Raji (cell line): ENCODE results near the gene POLK.

Source experiments
- POLR2A ChIP-seq: IDR thresholded peaks from 2 replicates; pipeline ENCODE4 v1.6.1; 2011; ENCODE audit warnings: low read depth, low read length, control low read depth; ENCODE audit not compliant: insufficient read depth

Gene POLK

DNA sequence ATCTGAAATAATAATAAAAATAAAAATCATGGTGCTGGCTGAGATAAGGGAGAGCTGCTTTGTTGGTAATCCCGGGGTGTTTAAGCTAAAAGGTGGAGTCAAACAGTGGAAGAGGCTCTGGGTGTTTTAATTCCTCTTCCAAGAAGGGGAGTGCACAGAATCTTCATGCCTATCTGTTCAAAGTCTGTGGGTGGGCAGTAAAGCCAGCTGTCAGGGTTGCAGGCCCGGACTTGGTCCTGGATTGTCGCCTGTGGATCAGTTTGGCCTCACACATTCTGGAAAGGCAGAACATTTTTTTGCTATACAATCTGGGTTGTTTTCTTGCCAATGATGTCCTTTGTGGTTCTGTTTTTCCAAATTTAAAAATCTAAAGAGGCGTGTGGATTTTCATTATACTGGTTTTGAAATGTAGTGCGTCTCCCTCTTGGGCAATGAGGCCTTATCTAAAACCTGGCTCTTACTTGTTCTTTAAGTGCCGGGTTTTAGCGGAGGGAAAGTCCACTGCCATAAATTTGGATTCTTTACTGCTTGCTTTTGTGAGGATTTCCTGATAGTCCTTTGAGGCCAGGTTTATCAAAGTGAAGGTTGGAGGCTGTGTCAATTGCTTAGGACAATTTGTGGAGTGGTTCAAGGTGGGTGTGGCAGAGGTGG is 105.4 kb downstream of the POLK start:
- no peak for TF ChIP-seq POLR2A

DNA sequence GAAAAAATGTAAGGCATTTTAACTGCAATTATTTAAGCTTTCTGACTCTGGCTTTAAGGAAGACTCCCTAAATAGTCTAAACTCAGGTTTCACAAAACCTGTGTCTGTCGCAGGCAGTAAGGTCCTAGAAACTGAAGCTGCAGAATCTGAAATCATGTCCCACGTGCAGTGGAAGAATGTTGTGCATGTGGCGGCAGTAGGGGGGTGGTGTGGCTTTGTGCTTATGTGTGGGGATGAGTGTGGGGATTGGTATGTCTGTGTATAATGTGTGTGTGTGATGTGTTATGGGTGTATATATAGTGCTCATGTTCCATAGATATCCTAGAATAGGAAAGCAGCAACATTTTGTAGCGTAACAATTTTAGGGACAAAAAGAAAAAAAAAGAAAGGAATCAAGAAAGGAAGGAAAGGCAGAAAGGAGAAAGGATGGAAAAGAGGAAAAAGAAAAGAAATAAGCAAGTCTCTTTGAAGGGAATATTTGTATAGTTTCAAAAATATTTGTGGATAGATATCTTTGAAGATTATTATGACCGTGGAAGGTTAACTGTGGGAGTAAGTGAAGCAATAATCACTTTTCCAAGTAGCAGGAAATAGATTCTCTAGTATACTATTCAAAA is 106.2 kb downstream of the POLK start:
- no peak for TF ChIP-seq POLR2A

DNA sequence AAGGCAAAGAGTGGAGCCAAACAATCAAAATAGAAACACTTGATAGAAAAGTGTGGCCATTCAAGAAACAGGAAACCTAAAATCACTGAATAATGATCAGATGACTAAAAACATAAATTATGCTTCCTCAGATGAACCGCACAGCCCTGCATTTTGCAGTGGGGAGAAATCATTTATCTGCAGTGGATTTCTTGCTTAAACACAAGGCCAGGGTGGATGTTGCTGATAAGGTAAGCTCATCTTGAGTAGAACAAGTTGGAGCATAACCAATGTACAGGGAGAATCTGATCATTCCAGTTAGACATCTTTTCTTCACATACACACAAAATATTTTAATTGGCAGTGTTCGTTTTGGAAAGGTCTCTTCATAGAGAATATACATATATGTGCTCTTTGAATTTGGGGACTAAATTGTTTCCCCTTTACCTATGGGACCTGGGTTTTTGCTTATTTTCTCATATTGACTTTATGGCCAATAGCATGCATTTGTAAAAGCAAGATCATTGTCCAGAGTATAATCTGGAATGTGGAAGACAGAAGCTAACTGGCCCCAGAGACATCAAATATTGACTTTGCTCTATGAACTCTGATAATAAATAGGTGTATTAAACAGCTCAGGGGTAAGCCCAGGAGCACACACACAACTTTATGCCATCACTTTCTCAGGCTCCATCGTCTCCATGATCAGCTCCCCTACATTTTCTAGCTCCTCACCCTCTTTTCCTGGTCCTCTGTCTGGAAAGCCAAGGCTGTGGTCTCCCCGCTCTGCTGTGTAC is 108.7 kb downstream of the POLK start:
- no peak for TF ChIP-seq POLR2A

DNA sequence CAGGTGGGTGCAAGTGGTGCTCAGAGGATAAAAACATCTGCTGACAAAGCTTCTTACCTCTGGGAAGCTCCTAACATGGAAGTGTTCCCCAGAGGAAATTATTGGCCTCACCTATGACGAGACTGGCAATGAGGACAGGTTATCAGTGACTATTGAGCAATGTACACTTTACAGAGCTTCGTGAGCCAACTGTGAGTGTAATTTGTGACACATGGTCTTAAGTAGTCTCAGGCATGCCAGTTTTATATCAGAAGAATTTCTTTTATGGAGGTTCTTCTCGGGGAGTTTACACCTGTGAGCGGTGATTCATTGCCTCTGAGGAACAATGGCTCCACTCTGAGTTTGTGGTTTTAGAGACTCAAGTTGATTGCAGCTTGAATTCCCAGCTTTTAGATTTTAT is 110.9 kb downstream of the POLK start:
- TF ChIP-seq POLR2A: no peak

DNA sequence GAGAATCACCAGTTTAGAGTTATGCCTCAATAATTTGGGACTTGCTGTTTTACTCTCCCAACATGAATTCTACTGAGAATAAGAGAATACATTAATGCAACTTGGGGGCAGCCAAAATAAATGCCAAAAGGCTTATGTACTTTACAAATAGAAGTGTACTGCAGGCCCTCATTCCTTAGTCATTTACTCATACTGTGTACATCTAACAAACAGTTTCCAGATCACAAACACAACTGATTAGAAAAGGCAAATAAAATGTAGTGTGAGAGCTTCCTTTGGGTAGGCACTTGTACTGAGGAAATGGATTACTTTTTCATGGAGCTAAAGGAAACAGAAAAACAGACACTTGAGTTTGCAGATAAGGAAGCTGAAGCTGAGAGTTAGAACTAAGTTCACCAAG is 112.2 kb downstream of the POLK start:
- TF ChIP-seq POLR2A: no peak

DNA sequence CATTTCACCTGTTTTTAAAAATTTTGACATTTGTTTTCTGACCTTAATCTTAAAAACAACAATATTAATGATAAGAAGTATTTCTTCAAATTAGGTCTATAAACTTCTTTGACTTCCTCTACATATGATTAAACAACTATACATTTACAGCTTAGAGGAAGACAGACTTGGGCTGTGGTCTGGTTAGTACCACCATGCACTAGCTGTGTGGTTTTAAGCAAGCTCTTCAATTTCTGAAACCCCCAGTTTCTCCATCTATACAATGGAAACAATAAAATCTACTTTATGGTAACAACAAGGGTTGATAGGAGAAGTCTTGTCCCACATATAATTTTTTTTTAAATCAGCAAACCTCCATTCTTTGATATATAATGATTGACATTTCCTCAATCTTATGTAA is 115.3 kb downstream of the POLK start:
- TF ChIP-seq POLR2A: no peak

DNA sequence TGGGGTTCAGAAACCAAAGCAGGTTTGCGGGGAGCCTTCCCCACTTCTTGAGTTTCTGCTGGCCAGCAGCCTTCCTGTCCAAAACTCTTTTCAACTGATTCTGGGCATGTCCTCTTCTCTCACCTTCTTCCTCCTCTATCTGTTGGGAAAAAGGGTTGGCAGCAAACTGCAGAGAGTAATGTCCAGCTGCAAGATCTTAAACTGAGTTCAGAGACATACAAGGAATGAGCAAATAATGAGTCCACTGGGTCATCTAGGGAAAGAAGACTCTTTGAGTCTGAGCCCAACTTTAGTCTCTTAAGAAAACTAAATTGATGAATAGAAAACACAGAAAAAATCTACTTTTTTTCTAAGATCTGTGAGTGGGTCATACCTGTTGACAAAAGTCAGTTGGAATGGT is 116.1 kb downstream of the POLK start:
- TF ChIP-seq POLR2A: no peak

DNA sequence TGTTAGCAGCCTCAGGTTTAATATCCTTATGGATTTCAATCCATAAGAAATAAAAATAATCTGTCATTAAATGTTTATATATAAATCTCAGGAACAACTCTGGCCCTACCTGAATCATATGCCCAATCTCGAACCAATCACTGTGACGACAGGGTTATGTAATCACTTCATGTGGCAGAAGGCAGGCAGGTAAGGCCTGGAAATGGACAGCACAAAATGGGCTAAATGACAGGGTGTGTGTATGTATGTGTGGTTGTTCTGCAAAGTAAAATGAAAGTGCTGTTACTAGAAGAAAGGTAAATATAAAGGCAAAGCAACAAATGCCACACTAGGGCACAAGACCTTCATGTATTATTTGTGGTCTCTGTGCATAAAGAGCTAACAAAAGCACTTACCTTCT is 119.2 kb downstream of the POLK start:
- no peak for TF ChIP-seq POLR2A

DNA sequence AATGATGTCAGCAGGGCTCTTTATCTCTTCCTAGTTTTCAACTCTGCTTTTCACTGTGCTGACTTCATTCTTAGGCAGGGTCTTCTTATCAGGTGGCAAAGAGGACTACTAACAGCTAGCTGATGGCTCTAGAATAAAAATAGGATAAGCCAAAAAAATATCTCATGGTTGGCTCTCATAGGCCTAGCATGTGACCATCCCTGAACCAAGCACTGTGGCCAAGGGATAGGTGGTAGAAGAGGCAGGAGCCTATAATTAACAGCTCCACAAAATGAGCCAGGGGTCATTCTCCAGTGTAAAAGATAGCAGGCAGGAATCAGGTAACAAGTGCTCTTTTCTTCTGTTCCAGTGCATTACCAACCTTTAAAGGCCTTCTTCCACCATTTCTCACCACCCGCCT is 120.6 kb downstream of the POLK start:
- no peak for TF ChIP-seq POLR2A

DNA sequence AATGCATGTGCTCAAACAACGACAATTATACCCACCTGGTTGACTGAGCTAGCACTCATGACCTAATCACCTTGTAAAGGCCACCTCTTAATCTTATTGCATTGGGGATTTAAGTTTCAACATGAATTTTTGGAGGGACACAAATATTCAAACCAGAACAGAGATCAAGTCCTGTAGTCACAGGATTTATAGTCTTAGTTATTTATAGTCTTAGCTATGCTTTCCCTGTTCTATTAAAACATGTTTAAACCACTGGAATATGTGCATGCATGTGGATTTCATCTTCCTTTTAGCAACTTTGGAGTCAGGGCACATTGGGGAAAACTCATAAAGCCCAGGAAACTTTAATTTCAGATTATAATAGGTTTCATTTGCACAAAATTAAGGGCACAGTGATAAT is 126.3 kb downstream of the POLK start:
- no peak for TF ChIP-seq POLR2A

DNA sequence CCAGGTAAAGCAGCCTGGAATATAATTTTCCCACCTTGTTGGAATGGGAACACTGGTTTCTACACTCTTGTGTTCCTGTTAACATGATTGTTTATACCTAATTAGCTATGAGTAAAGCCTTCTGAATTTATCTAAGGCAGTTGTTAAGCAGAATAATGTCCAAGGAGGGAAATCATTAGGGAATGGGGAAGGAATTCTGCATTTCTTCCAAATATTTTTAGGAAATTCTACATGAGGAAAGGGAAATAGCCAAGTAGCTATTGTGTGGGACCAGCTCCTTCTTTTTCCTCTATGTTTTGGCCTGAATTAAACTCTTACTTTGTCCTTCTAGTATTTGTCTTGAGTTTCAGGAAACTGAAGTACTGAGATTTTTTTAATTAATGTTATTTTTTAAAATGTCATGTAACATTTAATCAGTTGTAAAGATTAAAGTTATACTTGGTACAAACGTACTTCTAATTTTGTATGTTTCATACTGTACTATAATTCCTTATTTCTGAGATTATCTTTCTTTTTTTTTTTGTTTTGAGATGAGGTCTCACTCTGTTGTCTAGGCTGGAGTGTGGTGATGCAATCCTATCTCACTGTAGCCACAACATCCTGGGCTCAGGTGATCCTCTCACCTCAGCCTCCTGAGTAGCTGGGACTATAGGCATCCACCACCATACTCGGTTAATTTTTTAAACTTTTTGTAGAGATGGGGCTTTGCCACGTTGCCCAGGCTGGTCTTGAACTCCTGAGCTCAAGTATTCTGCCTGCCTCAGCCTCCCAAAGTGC is 128.0 kb downstream of the POLK start:
- TF ChIP-seq POLR2A: no peak

DNA sequence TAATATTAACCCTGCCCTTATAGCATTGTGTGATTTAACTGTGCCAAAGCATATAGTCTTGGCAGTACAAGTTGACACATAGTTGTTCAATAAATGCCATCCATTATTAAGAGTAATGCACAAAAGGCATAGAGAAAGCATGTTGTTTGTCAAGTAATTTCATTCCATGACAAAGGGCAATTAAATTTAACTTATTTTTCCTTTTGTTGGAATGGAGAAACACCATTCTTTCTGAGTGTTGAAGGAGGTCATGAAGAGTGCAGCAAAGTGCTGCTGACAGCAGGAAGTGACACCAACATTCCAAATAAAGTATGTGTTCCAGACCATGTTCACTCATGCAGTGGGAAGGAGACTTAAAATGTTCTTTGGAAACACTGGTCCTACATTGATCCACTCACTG is 128.7 kb downstream of the POLK start:
- TF ChIP-seq POLR2A: no peak

DNA sequence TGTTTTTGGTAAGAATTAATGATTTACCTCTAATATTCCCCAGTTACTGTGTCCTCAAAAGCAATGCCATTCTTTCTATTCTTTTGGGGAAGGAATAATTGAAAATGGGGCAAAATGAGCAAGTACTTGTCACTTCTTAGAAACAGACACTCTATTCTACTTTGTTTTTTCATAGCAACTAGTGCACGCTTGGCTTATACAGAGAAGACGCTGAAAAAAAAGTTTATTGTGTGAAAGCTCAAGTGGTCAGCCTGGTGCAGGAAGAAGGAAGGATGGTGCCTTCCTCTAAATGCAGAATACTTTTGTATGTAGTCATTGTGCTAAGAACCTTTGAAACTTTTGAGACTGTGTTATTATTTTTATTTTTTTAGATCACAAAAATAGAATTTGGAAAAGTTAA is 129.1 kb downstream of the POLK start:
- TF ChIP-seq POLR2A: no peak

DNA sequence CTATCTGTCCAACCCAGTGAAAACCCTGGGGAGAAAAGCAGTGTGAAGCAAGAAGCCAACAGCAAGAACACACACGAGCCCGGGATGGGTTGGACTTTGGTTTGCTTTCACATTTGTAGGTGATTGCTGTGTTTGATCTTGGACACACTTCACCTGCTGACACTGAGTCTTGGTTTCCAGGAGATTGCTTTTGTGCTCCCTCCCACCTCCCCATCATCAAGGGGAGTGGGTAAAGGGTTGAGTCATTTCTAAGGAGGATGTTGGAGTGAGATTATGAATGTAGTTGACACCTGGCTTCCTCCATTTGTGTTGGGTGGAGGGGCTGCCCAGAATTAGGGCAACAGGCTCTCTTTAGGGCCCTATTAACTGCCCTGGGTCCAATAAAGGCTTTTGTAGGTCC is 137.0 kb downstream of the POLK start:
- TF ChIP-seq POLR2A: no peak
